Testis (tissue), 3 donors: ENCODE data around the gene NLRX1. TPM values are rescaled to one million over a fixed set of nuclear protein-coding genes. Genes with fewer than 3 reads are reported as not detected.

Source experiments
- DNase-seq: peaks from one replicate; pipeline ENCODE4 v3.0.0-alpha.2; 2019
- H3K27ac ChIP-seq, 2 donors: fragments of 200-600 bp; sonication (generic); one replicate each; pipeline ENCODE4 v1.5.1; 2019
- H3K27me3 ChIP-seq: fragments of 200-600 bp; sonication (generic); one replicate; pipeline ENCODE4 v1.5.1; 2019
- H3K36me3 ChIP-seq: fragments of 200-600 bp; sonication (generic); one replicate; pipeline ENCODE4 v1.5.1; 2017; ENCODE audit warnings: low read depth; ENCODE audit errors: missing control alignments
- H3K4me1 ChIP-seq: fragments of 200-600 bp; sonication (generic); one replicate; pipeline ENCODE4 v1.5.1; 2019
- H3K4me3 ChIP-seq, 2 donors: fragments of 200-600 bp; sonication (generic); one replicate each; pipeline ENCODE4 v1.5.1; 2017 to 2019
- H3K9me3 ChIP-seq: fragments of 200-600 bp; sonication (generic); one replicate; pipeline ENCODE4 v1.5.1; 2017
- CTCF ChIP-seq, 3 experiments: fragments of 450-650 bp in 2 of 3; fragments of 200-600 bp in 1 of 3; sonication (generic) in 1 of 3; IDR thresholded peaks; one replicate each; pipeline ENCODE4 v1.5.1; 2016 to 2019; ENCODE audit warnings: antibody characterized with exemption in 3 of 3, mild to moderate bottlenecking in 2 of 3, moderate library complexity in 1 of 3
- POLR2A ChIP-seq: fragments of 450-650 bp; IDR thresholded peaks from one replicate; pipeline ENCODE4 v1.6.1; 2017; ENCODE audit warnings: antibody characterized with exemption, mild to moderate bottlenecking, moderate library complexity
- WGBS, 2 donors: methylation state at CpG; one replicate each; pipeline ENCODE4 v1.1.5; 2018; 5-methylcytosine and 5-hydroxymethylcytosine counted together
- intact Hi-C: fragments of 100-400 bp; cut with DNase I; formaldehyde crosslinking; loops from one replicate; pipeline ENCODE4 v1.15.1; 2023; ENCODE audit warnings: low total_unique reads
- polyA plus RNA-seq: library from polyadenylated mRNA; stranded (reverse); fragments of 350-450 nt; fragmentation: Illumina TruSeq; extraction: RNeasy Lipid Tissue Mini Kit (QIAGEN cat#74804); gene quantifications from one replicate; pipeline ENCODE4 v1.2.3, GENCODE V29; 2014; ENCODE audit warnings: low read depth, low replicate concordance; ENCODE audit not compliant: insufficient read depth
- total RNA-seq, 2 donors: library from RNA; depleted of rRNA; stranded (reverse); fragments of >200 nt; gene quantifications; one replicate each; pipeline ENCODE4 v1.2.3, GENCODE V29; 2016

The NLRX1 gene
- total and polyA plus RNA-seq, 3 donors from 2014 or later = 9.4 to 21.4 (median 16.2) TPM

GRCh38 chr11:119167933-119168332 is 592 bp upstream of the NLRX1 start:
- no peak overlapping the region for H3K4me3 ChIP-seq
- WGBS, 2 donors = 60 to 71% methylated on average over 6 of the region's 6 CpGs

GRCh38 chr11:119169282-119169719 is 776 bp downstream of the NLRX1 start:
- no peak for DNase-seq
- Histone ChIP-seq H3K9me3 (no peaks in the 10 kb centered on the region), H3K4me1 (peaks cover 6% of the 10 kb centered on the region), H3K4me3 (peak overlapping the region; percentile 76 to 80), H3K36me3 (no peaks in the 10 kb centered on the region), H3K27ac (peak overlapping the region; percentile 61 to 81), H3K27me3 (no peaks in the 10 kb centered on the region)
- no peak for TF ChIP-seq CTCF (IDR thresholded peaks at IDR 0.05)
- TF ChIP-seq POLR2A = no peak
- 15 to 19% methylated on average over 6 to 15 of the region's 15 CpGs for WGBS, 2 donors
- intact Hi-C loops = no loop called here

More at GRCh38 chr11:119167933-119168332, 592 bp upstream of the NLRX1 start:
- TF ChIP-seq CTCF (IDR thresholded peaks at IDR 0.05) (no peak), POLR2A (no peak)
- DNase-seq = no peak
- intact Hi-C loops = no loop called here
- H3K36me3 ChIP-seq = no peaks in the 10 kb centered on the region
- no peaks in the 10 kb centered on the region for H3K9me3 ChIP-seq
- no peaks in the 10 kb centered on the region for H3K27me3 ChIP-seq
- H3K4me1 ChIP-seq = peaks cover 6% of the 10 kb centered on the region
- no peak overlapping the region for H3K27ac ChIP-seq

DNA sequence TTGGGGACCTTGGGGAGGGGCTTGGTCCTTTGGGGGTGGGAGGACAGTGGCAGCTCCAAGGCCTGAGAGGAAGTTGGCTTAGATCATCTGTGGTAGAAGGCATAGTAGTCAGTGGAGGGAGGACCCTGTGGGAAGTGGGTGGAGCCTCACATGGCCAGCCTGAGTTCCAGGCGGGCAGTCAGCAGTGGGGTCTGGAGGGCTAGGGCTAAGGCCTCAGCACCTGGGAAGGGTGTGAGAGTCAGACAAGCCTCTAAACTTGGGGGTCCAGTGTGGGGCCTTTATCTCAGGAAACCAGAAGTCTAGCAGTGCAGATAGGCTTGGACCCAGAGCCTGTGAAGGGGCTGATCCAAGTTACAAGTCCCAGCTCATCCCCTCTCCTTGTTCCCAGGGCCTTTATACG is 4.0 kb downstream of the NLRX1 start:
- Histone ChIP-seq H3K4me3 (no peak overlapping the region), H3K4me1 (peaks cover 6% of the 10 kb centered on the region), H3K9me3 (no peaks in the 10 kb centered on the region), H3K27me3 (no peaks in the 10 kb centered on the region), H3K36me3 (no peaks in the 10 kb centered on the region), H3K27ac (no peak overlapping the region)
- TF ChIP-seq CTCF (IDR thresholded peaks at IDR 0.05) (no peak), POLR2A (no peak)
- 71 to 73% methylated on average over 1 to 2 of the region's 2 CpGs for WGBS, 2 donors
- intact Hi-C loops = no loop called here
- no peak for DNase-seq

DNA sequence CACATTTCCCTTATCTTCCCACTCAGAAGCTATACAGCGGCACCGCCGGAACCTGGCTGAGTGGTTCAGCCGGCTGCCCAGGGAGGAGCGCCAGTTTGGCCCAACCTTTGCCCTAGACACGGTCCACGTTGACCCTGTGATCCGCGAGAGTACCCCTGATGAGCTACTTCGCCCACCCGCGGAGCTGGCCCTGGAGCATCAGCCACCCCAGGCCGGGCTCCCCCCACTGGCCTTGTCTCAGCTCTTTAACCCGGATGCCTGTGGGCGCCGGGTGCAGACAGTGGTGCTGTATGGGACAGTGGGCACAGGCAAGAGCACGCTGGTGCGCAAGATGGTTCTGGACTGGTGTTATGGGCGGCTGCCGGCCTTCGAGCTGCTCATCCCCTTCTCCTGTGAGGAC is 4.9 kb downstream of the NLRX1 start:
- DNase-seq = no peak
- 95 to 100% methylated on average over 3 to 21 of the region's 21 CpGs for WGBS, 2 donors
- Histone ChIP-seq H3K36me3 (no peaks in the 10 kb centered on the region), H3K27ac (no peak overlapping the region), H3K4me3 (no peak overlapping the region), H3K27me3 (no peaks in the 10 kb centered on the region), H3K9me3 (no peaks in the 10 kb centered on the region), H3K4me1 (peaks cover 6% of the 10 kb centered on the region)
- intact Hi-C loops = no loop called here
- TF ChIP-seq POLR2A = no peak
- TF ChIP-seq CTCF (IDR thresholded peaks at IDR 0.05) = no peak

GRCh38 chr11:119175493-119176077 is 7.1 kb downstream of the NLRX1 start:
- H3K4me1 ChIP-seq = no peaks in the 10 kb centered on the region
- no peaks in the 10 kb centered on the region for H3K9me3 ChIP-seq
- H3K4me3 ChIP-seq = no peak overlapping the region
- H3K36me3 ChIP-seq = no peaks in the 10 kb centered on the region
- H3K27ac ChIP-seq = no peak overlapping the region
- intact Hi-C loops = no loop called here
- DNase-seq = no peak
- H3K27me3 ChIP-seq = no peaks in the 10 kb centered on the region
- WGBS, 2 donors = 79 to 85% methylated on average over 6 of the region's 6 CpGs
- no peak for TF ChIP-seq POLR2A
- no peak for TF ChIP-seq CTCF (IDR thresholded peaks at IDR 0.05)
